Esophagus squamous epithelium (tissue), 5 donors: ENCODE results near the gene STK40. TPM values are rescaled to one million over a fixed set of nuclear protein-coding genes. Genes with fewer than 3 reads are reported as not detected.
A peak's percentile ranks its signal among the peaks of the same experiment; 100 is the strongest.

Source experiments
- DNase-seq: peaks from one replicate; lab custom pipeline; 2025; lab: John Stamatoyannopoulos, UW
- H3K27ac ChIP-seq, 4 donors: fragments of 200-600 bp; sonication (generic); one replicate each; pipeline ENCODE4 v1.5.1; 2016 to 2019; ENCODE audit warnings: mild to moderate bottlenecking in 1 of 4
- H3K27me3 ChIP-seq, 4 donors: fragments of 200-600 bp; sonication (generic); 1 replicate in 3 of 4; 2 replicates in 1 of 4; pipeline versions ENCODE4 v1.5.1 to v1.6.0; 2017 to 2021; ENCODE audit warnings: antibody characterized with exemption in 1 of 4
- H3K36me3 ChIP-seq, 3 donors: fragments of 200-600 bp; sonication (generic); one replicate each; pipeline ENCODE4 v1.5.1; 2016 to 2019
- H3K4me1 ChIP-seq, 3 donors: fragments of 200-600 bp; sonication (generic); one replicate each; pipeline ENCODE4 v1.5.1; 2017 to 2019
- H3K4me3 ChIP-seq, 4 donors: fragments of 200-600 bp; sonication (generic); 1 replicate in 3 of 4; 2 replicates in 1 of 4; pipeline ENCODE4 v1.5.1; 2016 to 2019; ENCODE audit warnings: mild to moderate bottlenecking in 2 of 4, moderate library complexity in 1 of 4
- H3K9me3 ChIP-seq, 3 donors: fragments of 200-600 bp; sonication (generic); one replicate each; pipeline ENCODE4 v1.5.1; 2016 to 2019
- CTCF ChIP-seq, 6 experiments: fragments of 450-650 bp in 4 of 6; fragments of 200-600 bp in 2 of 6; sonication (generic) in 2 of 6; IDR thresholded peaks; one replicate each; pipeline ENCODE4 v1.5.1; 2016 to 2019; ENCODE audit warnings: antibody characterized with exemption in 6 of 6, mild to moderate bottlenecking in 4 of 6, moderate library complexity in 4 of 6
- POLR2A ChIP-seq, 4 donors: fragments of 450-650 bp; IDR thresholded peaks; one replicate each; pipeline ENCODE4 v1.6.1; 2017; ENCODE audit warnings: antibody characterized with exemption in 4 of 4, mild to moderate bottlenecking in 4 of 4, moderate library complexity in 3 of 4
- WGBS, 2 donors: methylation state at CpG; one replicate each; pipeline ENCODE4 v1.1.5; 2018; 5-methylcytosine and 5-hydroxymethylcytosine counted together
- intact Hi-C: fragments of 100-400 bp; cut with DNase I; formaldehyde crosslinking; loops from one replicate; pipeline ENCODE4 v1.15.0; 2022
- total RNA-seq, 4 donors: library from RNA; depleted of rRNA; stranded (reverse); fragments of >200 nt; gene quantifications; one replicate each; pipeline ENCODE4 v1.1.0, GENCODE V29; 2016
- donor health status: DM: yes; HTN: yes; CAD: no.

Gene STK40
- total RNA-seq, 4 donors from 2014 or later = 34.5 to 59.7 (median 42.3) TPM

GRCh38 chr1:36352910-36353878, 32.5 kb downstream of the STK40 start:
- no peak overlapping the region for H3K4me3 ChIP-seq
- 82 to 87% methylated on average over 9 to 11 of the region's 15 CpGs for WGBS, 2 donors
- H3K4me1 ChIP-seq = peaks cover 36 to 51% (median 37%) of the 10 kb centered on the region in 3 donors
- H3K9me3 ChIP-seq = no peaks in the 10 kb centered on the region
- H3K27me3 ChIP-seq = no peaks in the 10 kb centered on the region
- H3K27ac ChIP-seq = peak overlapping the region in 3 of 4 donors; percentile 85 to 89 (median 87)
- no peak for DNase-seq
- TF ChIP-seq POLR2A (IDR thresholded peaks at IDR 0.05) = no peak
- no peak for TF ChIP-seq CTCF (IDR thresholded peaks at IDR 0.05)
- H3K36me3 ChIP-seq = peaks cover 24 to 91% (median 31%) of the 10 kb centered on the region in 3 donors
- intact Hi-C loops = no loop called here

- Histone ChIP-seq H3K36me3 (peaks cover 26 to 91% (median 34%) of the 10 kb centered on the region in 3 donors), H3K27ac (peak overlapping the region; percentile 81 to 89 (median 86)), H3K9me3 (no peaks in the 10 kb centered on the region), H3K4me3 (no peak overlapping the region), H3K4me1 (peaks cover 36 to 51% (median 37%) of the 10 kb centered on the region in 3 donors), H3K27me3 (no peaks in the 10 kb centered on the region)
- no peak for TF ChIP-seq CTCF (IDR thresholded peaks at IDR 0.05)
- TF ChIP-seq POLR2A (IDR thresholded peaks at IDR 0.05) = no peak
- WGBS, 2 donors = 78 to 84% methylated on average over 7 of the region's 13 CpGs
- intact Hi-C loops = no loop called here
- no peak for DNase-seq
Observed at GRCh38 chr1:36352125-36352909, 33.4 kb downstream of the STK40 start.

- Histone ChIP-seq H3K9me3 (no peaks in the 10 kb centered on the region), H3K27me3 (no peaks in the 10 kb centered on the region), H3K4me1 (peaks cover 36 to 51% (median 37%) of the 10 kb centered on the region in 3 donors), H3K36me3 (peaks cover 33 to 94% (median 43%) of the 10 kb centered on the region in 3 donors), H3K27ac (peak overlapping the region; percentile 81 to 89 (median 86)), H3K4me3 (no peak overlapping the region)
- 58 to 71% methylated on average over 9 to 14 of the region's 14 CpGs for WGBS, 2 donors
- intact Hi-C loops = no loop called here
- no peak for DNase-seq
- TF ChIP-seq CTCF (IDR thresholded peaks at IDR 0.05) (no peak), POLR2A (IDR thresholded peaks at IDR 0.05) (no peak)
Observed at GRCh38 chr1:36351227-36351977, 34.3 kb downstream of the STK40 start.

- Histone ChIP-seq H3K4me1 (peaks cover 36 to 51% (median 37%) of the 10 kb centered on the region in 3 donors), H3K4me3 (peak overlapping the region in 1 of 4 donors; percentile 40), H3K27ac (peak overlapping the region; percentile 81 to 89 (median 86)), H3K36me3 (peaks cover 33 to 94% (median 45%) of the 10 kb centered on the region in 3 donors), H3K27me3 (no peaks in the 10 kb centered on the region), H3K9me3 (no peaks in the 10 kb centered on the region)
- 9 to 30% methylated on average over 6 to 8 of the region's 13 CpGs for WGBS, 2 donors
- TF ChIP-seq POLR2A (IDR thresholded peaks at IDR 0.05) (no peak), CTCF (IDR thresholded peaks at IDR 0.05) (no peak)
- intact Hi-C loops = no loop called here
- no peak for DNase-seq
Observed at GRCh38 chr1:36350659-36351226, 35.0 kb downstream of the STK40 start.
